GM20431 (cell line): ENCODE results near the gene LGALS7.
"Not testable (repeated sequence)": the region's sequence is repeated elsewhere in the genome, so short reads cannot be mapped to it uniquely, and the experiment has no call there.

ENCODE experiments used
- in situ Hi-C: fragments of 300-500 bp; cut with MseI, MboI; formaldehyde crosslinking; loops from one replicate; pipeline ENCODE4 v1.15.0; 2020; ENCODE audit warnings: low sequenced_read_pairs; ENCODE audit not compliant: unreplicated experiment

Gene LGALS7

DNA sequence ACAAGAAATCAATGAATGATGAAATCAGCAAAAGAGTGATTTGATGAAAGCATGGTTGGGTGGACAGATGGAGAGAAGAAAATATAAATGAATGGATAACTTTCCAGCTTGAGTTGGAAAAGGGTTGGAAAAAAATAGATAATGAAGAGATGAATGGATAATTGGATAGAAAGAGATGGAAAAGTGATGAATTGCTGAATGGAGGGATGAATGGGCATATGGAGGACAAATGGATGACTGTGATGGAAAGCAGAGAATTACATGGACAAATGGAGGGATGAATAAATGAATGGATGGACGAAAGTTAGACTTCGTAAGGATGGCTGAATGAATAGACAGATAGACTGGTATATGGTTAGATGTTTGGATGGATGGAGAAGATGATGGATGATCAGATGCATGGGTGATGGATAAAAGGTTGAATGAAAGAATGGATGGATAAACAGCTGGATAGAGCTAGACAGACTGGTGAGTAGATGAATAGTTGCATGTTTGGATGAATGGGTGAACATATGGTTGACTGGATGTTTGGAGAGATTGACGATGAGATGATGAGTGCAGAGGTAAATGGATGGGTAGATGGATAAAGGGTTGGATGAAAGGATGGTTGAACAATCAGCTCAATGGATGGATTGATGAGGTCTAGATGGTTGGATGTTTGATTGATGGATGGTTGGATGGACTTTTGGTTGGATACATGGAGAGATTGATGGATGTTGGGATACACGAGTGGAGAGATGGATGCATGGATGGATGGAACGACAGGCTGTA lies 27.4 kb upstream of the LGALS7 start:
- in situ Hi-C loops, result no loop called here

DNA sequence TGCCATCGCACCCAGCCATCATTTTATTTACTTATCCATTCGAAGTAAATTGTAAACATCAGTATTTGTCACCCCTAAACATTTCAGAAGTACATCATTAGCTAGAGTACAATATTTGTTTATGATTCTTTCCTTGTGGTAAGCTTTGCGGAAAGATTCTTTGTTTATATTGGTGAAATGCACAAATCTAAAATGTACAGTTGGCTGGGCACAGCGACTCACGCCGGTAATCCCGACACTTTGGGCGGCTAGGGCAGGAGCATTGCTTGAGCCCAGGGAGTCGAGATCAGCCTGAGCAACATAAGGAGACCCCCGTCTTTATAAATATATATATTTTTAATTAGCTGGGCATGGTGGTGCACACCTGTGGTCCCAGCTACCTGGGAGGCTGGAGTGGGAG lies 25.8 kb upstream of the LGALS7 start:
- in situ Hi-C loops, result no loop called here

DNA sequence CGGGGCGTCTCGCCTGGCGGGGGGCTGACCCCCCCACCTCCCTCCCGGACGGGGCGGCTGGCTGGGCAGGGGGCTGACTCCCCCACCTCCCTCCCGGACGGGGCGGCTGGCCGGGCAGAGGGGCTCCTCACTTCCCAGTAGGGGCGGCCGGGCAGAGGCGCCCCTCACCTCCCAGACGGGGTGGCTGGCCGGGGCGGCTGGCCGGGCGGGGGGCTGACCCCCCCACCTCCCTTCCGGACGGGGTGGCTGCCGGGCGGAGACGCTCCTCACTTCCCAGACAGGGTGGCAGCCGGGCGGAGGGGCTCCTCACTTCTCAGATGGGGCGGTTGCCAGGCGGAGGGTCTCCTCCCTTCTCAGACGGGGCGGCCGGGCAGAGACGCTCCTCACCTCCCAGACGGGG lies 24.5 kb upstream of the LGALS7 start:
- in situ Hi-C loops, result not testable (repeated sequence)

DNA sequence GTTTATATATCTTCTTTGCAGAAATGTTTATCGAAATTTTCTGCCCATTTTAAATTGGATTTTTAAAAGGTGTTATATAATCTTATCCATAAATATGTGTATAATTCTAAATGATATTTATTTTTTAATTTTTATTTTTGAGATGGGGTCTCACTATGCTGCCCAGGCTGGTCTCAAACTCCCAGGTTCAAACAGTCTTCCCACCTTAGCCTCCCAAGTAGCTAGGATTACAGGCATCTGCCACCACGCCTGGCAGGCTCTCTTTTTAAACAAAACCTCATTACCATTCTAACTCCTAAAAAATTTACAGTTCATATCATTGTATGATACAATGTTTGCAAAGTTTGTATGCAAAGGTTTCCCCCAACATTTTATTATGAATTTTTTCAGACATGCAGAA lies 22.8 kb upstream of the LGALS7 start:
- in situ Hi-C loops, result no loop called here

DNA sequence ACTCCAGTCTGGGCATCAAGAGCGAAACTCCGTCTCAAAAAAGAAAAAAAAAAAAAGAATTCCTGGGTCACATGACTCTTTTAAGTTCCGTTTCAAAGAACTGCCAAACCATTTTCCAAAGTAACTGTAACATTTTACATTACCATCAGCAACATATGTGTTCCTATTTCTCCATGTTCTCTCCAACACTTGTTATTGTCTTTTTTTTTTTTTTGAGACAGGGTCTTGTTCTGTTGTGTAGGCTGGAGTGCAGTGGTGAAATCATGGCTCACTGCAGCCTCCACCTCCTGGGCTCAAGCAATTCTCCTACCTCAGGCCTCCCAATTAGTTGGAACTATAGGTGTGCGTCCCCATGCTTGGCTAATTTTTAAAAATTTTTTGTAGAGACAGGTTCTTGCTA lies 22.2 kb upstream of the LGALS7 start:
- in situ Hi-C loops, result no loop called here

DNA sequence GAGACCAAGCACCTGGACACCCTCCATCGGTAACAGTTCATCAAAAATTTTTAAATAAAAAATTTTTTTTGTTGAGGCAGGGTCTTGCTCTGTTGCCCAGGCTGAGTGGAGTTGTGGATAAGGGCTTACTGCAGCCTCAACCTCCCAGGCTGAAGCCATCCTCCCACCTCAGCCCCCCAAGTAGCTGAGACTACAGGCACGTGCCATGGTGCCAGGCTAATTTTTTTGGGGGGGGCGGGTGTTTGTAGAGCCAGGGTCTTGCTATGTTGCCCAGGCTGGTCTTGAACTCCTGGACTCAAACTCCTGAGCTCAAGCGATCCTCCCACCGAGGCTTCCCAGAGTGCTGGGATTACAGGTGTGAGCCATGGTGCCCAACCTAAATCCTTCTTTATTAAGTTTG lies 20.4 kb upstream of the LGALS7 start:
- in situ Hi-C loops, result no loop called here

DNA sequence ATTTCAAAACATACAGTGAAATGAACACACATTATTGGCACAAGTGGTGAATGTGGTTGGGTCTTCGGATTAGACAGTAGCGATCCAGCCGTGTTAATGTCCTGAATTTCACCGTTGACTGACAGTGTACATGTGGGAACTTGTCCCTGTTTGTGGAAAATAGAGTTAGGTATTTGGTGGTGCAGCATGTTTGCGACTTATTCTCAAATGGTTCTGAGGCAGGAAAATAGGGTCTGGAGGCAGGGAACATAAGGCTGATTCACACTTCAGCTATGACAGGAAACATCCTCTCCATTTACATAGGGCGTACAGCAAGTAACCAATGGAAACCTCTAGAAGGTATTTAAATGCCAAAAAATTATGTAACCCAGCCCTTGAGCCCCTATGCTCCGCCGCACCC lies 19.9 kb upstream of the LGALS7 start:
- in situ Hi-C loops, result no loop called here

DNA sequence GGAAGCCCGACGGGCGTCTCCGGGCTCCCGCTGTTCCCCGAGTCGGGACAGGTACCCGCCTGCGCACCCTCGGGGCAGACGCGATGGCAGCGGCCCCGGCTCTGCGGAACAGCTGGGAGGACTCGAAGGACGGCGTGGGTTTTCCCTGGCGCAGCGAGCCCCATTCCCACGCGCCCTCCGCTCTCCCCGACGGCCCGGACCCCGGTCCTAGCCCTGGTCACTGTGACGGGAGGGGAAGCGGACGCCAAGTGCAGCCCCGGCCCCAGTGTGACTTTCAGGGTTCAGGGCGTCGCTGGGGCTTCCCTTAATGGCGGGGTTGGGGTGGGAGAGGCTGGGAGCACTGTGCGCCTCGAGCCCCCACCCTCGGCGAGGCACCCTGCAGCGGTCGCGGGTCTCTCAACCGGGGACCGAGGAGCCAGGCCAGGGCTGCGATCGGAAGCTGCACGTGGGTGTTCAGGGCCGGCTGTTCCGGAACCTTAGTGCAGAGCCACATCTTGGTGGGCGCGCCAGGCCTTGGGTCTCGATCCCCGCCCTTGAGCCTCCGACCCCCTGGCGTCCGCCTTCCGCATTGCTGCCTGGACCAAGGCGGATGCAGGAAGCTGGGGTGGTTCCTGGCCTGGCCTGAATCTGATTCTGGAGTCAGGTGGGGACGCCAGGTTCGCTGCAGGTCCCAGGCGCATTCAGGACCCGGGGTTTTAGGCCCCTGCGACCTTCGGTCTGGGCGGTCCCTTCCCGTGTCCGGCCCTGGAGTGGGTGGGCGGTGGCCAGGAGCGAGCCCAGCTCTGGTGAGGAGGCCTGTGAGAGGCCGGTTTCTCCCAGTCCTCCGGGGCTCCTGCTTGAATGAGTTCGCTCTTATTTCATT lies 19.2 kb upstream of the LGALS7 start:
- in situ Hi-C loops, result no loop called here

DNA sequence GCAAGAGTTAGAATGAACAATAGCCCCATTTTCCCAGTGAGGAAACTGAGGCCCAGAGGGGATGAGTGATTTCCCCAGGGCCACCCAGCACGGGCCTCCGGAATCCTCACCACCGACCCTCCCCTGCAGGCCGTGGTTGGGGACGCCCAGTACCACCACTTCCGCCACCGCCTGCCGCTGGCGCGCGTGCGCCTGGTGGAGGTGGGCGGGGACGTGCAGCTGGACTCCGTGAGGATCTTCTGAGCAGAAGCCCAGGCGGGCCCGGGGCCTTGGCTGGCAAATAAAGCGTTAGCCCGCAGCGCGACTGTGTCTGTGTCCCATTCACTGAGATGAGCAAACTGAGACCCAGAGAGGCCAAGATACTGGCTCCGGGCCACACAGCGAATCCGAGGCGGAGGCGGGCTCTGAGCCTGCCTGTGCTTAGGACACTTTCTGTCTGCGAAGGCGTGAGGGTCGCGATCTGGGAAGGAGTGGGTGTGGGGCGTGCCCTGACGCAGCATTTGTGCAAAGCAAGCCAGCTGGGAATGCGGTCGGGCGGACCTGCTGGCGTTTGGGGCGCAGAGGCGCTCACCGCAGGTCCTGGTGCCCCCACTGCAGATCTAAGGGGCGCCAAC lies 18.2 kb upstream of the LGALS7 start:
- in situ Hi-C loops, result not testable (repeated sequence)

DNA sequence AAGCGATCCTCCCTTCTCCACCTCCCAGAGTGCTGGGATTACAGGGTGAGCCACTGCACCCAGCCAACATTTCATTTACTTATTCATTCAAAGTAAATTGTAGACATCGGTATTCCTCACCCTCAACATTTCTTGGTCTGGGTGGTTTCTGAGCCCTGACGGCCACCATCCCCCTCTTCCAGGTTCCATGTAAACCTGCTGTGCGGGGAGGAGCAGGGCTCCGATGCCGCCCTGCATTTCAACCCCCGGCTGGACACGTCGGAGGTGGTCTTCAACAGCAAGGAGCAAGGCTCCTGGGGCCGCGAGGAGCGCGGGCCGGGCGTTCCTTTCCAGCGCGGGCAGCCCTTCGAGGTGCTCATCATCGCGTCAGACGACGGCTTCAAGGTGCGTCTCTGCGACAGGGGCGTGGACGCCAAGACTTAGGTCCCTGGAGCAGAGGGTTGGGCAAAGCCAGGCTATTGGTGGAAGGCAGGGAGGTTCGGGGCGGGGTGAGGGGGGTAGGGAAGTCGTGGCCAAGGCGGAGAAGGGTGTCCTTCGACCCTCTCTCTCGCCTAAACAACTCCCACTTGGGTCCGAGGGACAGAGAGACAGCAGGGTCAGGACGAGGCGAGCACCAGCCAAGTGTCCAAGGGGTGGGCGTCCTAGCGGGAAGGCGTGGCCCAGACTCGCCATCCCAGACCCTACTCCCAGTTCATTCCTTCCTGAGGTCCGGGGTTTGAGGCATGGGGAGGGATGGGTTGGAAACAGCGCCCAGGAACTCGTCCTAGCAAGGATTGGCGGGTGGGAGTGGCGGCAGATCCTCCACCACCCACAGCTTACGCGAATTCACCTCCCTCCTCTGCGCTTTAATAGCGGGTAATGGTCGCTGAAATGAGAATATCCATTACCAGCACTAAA lies 17.4 kb upstream of the LGALS7 start:
- in situ Hi-C loops, result not testable (repeated sequence)

DNA sequence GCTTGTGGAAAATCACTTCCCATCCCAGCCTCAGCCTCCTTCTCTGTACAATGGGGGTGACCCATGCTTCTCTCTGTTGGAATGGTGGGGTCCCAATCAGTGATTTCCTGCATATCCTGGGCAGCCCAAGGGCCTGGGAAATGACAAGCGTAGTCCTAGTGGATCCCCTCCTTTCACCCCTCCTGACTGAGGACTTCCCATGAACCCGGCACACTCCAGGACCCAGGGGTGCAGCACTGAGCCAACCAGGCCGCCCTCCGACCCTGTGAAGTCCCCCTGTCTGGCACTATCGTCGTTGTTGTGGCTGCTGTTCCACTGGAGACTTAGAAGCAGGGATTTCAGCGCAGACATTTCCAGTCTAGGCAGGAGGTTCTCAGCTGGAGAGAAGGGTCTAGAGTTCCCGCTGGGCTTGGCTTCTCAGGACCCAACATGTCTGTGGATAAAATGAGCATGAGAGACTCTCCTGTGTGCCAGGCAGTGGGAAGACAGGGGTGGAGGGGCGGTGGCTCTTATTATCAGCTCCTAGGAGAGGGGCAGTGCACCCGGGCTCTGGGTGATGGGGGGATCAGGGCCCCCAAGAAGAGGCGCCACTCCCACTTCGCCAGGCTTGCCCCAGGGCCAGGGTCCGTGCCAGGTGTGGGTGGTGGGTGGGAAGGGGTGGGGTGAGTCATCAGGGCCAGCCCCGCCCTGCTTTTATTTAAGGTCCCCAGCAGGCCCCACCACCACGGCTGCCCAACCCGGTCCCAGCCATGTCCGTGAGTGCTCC lies 15.3 kb upstream of the LGALS7 start, which contains the start of gene LGALS7B:
Gene LGALS7B, plus strand, starts transcription at position 723 of the 766 bp plus-strand sequence. Its CDS starts 27 bp downstream, at position 750.
- in situ Hi-C loops, result no loop called here

DNA sequence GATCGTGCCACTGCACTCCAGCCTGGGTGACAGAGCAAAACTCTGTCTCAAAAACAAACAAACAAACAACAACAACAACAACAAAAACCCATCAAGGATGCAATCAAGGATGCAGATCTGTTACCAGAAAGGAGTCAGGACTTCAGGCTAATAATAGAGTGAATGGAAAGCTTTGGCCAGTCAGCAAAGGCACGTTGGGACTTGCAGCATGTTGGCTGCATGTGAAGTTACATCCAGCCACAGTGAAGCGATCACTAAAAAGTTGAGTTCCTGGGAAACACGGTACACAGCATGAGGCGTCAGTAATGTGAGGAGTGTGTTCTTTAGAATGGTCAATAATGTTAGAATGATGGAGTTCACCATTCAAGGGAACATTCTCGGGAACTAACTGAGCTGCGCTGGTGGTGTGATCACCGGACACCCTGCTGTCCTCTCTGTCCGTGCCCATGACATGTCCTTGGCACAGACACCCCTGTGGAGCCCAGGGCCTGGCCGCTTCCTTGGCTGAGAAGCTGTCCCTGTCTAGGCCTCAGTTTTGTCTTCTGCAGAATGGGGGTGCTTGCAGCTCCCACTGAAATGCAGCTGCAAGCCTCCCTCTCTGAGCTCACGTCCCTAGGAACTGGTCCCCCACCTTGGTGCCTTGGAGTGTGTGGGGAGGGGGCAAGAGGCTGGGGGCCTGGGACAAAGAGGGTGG lies 13.4 kb upstream of the LGALS7 start:
- in situ Hi-C loops, result no loop called here

DNA sequence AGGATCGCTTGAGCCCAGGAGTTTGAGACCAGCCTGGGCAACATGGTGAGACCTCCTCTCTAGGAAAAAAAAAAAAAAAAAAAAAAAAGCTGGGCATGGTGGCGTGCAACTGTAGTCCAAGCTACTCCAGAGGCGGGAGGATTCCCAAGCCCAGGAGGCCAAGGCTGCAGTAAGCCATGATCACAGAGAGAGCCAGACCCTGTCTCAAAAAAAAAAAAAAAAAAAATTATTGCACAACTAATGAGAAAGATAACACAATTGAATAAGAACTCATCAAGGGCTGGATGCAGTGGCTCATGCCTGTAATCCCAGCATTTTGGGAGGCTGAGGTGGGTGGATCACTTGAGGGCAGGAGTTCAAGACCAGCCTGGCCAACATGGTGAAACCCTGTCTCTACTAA lies 12.7 kb upstream of the LGALS7 start:
- in situ Hi-C loops, result not testable (repeated sequence)

DNA sequence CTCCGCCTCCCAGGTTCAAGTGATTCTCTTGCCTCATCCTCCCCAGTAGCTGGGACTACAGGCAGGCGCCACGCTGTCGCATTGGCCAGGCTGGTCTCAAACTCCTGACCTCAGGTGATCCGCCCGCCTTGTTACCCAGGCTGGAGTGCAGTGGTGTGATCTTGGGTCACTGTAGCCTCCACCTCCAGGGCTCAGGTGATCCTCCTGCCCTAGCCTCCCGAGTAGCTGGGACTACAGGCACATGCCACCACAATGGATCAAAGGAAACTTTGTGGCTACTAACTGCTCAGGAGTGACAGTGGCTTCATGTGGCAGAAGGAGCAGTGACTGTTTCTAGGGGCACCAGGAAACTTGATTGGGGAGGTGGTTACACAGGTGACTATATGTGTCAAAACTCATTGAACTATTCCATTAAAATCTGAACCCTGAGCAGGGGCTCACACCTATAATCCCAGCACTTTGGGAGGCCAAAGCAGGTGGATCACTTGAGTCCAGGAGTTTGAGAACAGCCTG lies 11.9 kb upstream of the LGALS7 start:
- in situ Hi-C loops, result no loop called here

DNA sequence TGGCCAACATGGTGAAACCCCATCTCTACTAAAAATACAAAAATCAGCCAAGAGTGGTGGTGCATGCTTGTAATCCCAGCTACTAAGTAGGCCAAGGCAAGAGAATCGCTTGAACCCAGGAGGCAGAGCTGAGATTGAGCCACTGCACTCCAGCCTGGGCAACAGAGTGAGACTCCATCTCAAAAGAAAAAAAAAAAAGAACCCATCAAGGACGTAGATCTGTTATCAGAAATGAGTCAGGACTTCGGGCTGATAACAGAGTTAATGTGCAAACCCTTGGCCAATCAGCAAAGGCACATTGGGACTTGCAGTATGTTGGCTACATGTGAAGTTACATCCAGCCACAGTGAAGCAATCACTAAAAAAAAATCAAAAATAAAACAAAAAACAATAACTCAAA lies 10.9 kb upstream of the LGALS7 start:
- in situ Hi-C loops, result no loop called here

DNA sequence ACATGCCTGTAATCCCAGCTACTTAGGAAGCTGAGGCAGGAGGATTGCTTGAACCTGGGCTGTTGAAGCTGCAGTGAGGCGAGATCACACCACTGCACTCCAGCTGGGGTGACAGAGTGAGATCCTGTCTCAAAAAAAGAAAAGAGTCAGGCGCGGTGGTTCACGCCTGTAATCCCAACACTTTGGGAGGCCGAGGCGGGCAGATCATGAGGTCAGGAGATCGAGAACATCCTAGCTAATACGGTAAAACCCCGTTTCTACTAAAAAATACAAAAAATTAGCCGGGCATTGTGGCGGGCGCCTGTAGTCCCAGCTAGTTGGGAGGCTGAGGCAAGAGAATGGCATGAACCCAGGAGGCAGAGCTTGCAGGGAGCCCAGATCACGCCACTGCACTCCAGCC lies 8.9 kb upstream of the LGALS7 start:
- in situ Hi-C loops, result not testable (repeated sequence)

DNA sequence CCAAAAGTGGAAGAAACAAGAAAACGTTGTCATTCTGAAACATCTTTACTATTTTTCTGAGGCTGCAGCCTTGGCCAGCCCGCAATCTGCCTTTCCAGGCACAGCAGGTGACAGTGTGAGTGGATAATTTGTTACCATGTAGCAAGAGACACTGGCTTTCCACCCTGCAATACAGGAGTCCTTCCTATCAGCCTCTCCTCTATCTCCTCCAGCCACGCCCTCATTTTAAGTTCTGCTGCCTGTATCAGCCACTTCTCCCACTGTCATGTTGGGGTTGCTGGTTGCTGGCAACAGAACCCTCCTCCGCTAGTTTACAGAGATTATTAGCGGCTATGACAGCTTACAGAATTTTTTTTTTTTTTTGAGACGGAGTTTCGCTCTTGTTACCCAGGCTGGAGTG lies 7.7 kb upstream of the LGALS7 start:
- in situ Hi-C loops, result no loop called here

DNA sequence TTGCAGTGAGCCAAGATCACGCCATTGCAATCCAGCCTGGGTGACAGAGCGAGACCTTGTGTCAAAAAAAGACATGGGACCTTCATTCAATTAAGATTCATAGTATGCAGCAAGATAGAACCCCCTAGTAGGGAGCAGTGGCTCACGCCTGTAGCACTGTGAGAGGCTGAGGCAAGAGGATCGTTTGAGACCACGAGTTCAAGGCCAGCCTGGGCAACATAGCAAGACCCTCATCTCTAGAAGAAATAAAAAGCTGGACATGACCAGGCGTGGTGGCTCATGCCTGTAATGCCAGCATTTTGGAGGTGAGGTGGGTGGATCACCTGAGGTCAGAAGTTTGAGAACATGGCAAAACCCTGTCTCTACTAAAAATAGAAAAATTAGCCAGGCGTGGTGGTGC lies 7.1 kb upstream of the LGALS7 start:
- in situ Hi-C loops, result no loop called here
